T-helper 1 cell treated with Interleukin-12 subunit alpha and Interleukin-12 subunit beta and Interleukin-4 antibody, amounts not matched to agents 30 μg/mL and 1 μg/mL, for 36 hours (primary cell): Measurements from ENCODE around the gene SPRED3.
"Not testable (repeated sequence)": the region's sequence is repeated elsewhere in the genome, so short reads cannot be mapped to it uniquely, and the experiment has no call there.

ENCODE experiments used
- H3K27ac Mint-ChIP-seq: one replicate; pipeline ENCODE4 v1.8.0; 2021; ENCODE audit warnings: mild to moderate bottlenecking, mixed read lengths
- H3K27me3 Mint-ChIP-seq: one replicate; pipeline ENCODE4 v1.8.0; 2021; ENCODE audit warnings: low read depth, mixed read lengths
- H3K36me3 Mint-ChIP-seq: one replicate; pipeline ENCODE4 v1.8.0; 2021; ENCODE audit warnings: low read depth, mixed read lengths
- H3K4me1 Mint-ChIP-seq: one replicate; pipeline ENCODE4 v1.8.0; 2021; ENCODE audit warnings: low read depth, mixed read lengths
- H3K4me3 Mint-ChIP-seq: one replicate; pipeline ENCODE4 v1.8.0; 2021; ENCODE audit warnings: mild to moderate bottlenecking, moderate library complexity, mixed read lengths
- H3K9me3 Mint-ChIP-seq: one replicate; pipeline ENCODE4 v1.8.0; 2021; ENCODE audit warnings: mixed read lengths

The SPRED3 gene

GRCh38 chr19:38411898-38412297 lies 23.4 kb downstream of the SPRED3 start:
- H3K9me3 Mint-ChIP-seq, H3K27ac Mint-ChIP-seq, H3K4me3 Mint-ChIP-seq, H3K4me1 Mint-ChIP-seq, H3K27me3 Mint-ChIP-seq: not testable (repeated sequence)
- peaks cover 14% of the 10 kb centered on the region for H3K36me3 Mint-ChIP-seq

- H3K27me3 Mint-ChIP-seq = no peaks in the 10 kb centered on the region
- H3K27ac Mint-ChIP-seq = no peak overlapping the region
- peaks cover 11% of the 10 kb centered on the region for H3K36me3 Mint-ChIP-seq
Measured at GRCh38 chr19:38412491-38412890, 24.0 kb downstream of the SPRED3 start.

GRCh38 chr19:38412961-38413360 lies 24.5 kb downstream of the SPRED3 start:
- Mint-ChIP-seq H3K36me3 (peaks cover 9% of the 10 kb centered on the region), H3K4me3 (no peak overlapping the region), H3K4me1 (peaks cover 13% of the 10 kb centered on the region), H3K27ac (no peak overlapping the region), H3K27me3 (no peaks in the 10 kb centered on the region), H3K9me3 (no peaks in the 10 kb centered on the region)

More at GRCh38 chr19:38412491-38412890, 24.0 kb downstream of the SPRED3 start:
- H3K4me3 Mint-ChIP-seq = no peak overlapping the region
- H3K9me3 Mint-ChIP-seq = no peaks in the 10 kb centered on the region
- H3K4me1 Mint-ChIP-seq = peaks cover 9% of the 10 kb centered on the region

DNA sequence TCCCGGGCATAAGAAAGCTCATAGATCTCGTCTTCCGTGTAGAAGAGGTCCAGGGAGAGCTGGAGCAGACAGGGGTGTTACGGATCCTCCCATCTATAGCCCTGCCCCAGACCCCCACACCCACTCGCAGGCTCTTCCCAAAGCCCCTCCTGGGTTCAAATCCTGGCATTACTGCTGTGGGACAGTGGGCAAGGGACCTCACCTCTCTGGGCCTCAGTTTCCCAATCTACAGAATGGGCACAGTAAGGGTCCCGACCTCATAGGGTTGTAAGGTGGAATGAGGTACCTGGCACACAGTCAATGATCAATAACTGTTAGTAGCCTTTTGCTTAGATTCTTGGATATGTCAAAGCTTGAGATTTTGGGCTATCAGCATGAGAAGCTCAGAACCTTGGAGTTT lies 24.9 kb downstream of the SPRED3 start:
- H3K9me3 Mint-ChIP-seq = no peaks in the 10 kb centered on the region
- no peak overlapping the region for H3K27ac Mint-ChIP-seq
- H3K4me3 Mint-ChIP-seq = no peak overlapping the region
- no peaks in the 10 kb centered on the region for H3K27me3 Mint-ChIP-seq
- peaks cover 7% of the 10 kb centered on the region for H3K36me3 Mint-ChIP-seq
- H3K4me1 Mint-ChIP-seq = peaks cover 15% of the 10 kb centered on the region

DNA sequence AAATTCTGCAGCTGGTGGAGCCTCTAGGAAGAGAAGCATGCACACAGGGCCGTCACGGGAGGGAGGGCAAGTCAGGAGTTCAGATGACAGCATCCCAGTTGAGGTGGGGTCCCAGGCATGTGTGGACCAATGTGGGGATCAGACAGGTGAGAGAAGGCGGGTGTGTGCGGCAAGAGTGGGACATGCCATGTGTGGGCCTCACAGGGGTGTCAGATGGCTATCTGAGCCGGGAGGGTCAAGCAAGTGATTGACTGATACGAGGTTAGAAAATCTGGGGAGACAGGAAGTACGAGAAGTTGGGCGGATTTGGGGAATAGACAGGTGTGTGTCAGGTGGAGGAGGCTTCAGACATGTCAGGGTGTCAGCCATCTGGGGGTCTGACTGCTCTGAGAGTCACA lies 28.6 kb downstream of the SPRED3 start:
- Mint-ChIP-seq H3K4me1 (peaks cover 21% of the 10 kb centered on the region), H3K36me3 (no peaks in the 10 kb centered on the region), H3K9me3 (no peaks in the 10 kb centered on the region), H3K4me3 (peak overlapping the region; percentile 83), H3K27me3 (no peaks in the 10 kb centered on the region), H3K27ac (peak overlapping the region; percentile 76)

DNA sequence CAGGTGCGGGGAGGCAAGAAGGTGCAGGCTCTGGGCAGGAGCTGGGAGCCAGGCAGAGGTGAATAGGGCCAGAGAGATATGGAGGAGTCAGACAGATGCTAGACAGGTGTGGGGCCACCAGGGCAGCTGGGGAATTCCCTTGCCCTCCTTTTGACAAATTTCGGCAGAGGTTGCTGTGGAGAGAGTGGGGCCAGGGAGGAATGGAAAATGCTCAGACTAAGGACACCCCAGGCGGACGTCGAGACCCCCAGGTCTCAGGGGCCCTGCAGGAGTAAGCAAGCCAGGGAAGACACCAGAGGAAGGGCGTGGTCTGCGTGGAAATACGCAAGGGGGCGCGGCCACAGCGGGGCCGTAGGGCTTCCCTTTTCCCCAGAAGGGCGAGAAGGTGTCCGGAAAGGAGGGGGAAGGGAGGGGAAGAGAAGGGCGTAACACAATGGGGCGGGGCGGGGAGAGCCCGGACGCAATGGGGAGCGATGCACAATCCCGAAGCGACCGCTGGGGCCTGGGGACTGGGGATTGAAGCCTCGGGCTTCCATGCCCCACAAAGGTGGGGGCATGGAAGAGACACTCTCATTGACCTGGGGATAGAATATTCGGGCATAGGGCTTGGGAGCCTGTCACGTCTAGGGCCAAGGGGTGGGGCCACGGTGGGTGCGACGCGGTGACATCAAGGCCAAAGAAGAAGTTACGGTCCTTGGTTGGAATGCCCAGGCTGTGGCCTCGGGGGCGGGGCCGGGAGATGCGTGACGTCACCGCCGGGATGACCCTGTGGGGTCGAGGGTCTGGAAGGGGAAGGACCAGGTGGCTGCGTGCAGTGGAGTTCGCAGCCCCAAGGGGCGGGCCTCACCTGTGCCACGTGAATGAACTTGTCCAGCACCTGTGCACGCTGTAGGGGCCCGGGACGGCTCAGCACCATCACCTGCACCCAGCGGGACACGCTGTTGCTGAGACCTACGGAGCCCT lies 29.3 kb downstream of the SPRED3 start:
- Mint-ChIP-seq H3K4me3 (peak overlapping the region; percentile 83), H3K4me1 (peaks cover 21% of the 10 kb centered on the region), H3K36me3 (no peaks in the 10 kb centered on the region), H3K27me3 (no peaks in the 10 kb centered on the region), H3K27ac (peak overlapping the region; percentile 76), H3K9me3 (no peaks in the 10 kb centered on the region)

DNA sequence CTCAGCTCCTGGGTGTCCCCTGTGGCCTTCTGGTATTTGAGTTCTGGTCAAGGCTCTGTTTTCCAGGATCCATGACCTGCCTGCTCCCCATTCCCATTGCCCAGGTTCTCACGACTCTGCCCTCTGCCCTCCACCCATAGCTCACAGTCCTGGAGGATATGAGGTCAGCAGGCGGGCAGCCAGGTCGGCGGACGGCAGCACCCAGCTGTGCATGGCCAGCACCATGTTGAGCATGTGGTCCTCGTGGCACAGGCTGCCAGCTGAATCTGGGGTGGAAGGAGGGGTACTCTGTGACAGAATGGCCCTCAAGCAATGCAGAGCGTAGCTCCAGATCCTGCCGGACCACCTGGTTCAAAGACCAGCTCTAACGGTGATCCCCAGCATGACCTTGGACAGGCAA lies 32.4 kb downstream of the SPRED3 start:
- Mint-ChIP-seq H3K27ac (no peak overlapping the region), H3K27me3 (no peaks in the 10 kb centered on the region), H3K4me1 (peaks cover 23% of the 10 kb centered on the region), H3K4me3 (no peak overlapping the region), H3K36me3 (no peaks in the 10 kb centered on the region), H3K9me3 (no peaks in the 10 kb centered on the region)

DNA sequence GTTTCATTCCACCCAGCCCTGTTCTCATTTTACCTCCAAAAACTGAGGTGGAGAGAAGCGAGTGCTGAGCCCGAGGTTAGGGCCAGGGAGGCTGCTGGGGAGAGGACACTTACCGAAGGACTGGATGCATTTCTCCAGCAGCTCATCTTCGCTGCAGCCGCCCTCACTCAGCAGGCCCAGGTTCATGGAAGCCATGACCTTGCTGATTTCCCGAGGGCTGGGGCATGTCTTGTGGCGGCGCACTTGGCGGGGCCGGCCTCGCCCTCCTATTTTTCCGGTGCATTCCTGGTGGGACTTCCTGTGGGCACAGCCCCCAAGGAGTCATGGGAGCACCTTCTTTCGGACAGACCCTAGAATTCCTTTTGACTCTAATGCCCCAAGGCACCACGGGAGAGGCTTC lies 33.4 kb downstream of the SPRED3 start:
- H3K27ac Mint-ChIP-seq = no peak overlapping the region
- H3K4me3 Mint-ChIP-seq = no peak overlapping the region
- H3K4me1 Mint-ChIP-seq = peaks cover 26% of the 10 kb centered on the region
- no peaks in the 10 kb centered on the region for H3K9me3 Mint-ChIP-seq
- no peaks in the 10 kb centered on the region for H3K27me3 Mint-ChIP-seq
- H3K36me3 Mint-ChIP-seq = no peaks in the 10 kb centered on the region

DNA sequence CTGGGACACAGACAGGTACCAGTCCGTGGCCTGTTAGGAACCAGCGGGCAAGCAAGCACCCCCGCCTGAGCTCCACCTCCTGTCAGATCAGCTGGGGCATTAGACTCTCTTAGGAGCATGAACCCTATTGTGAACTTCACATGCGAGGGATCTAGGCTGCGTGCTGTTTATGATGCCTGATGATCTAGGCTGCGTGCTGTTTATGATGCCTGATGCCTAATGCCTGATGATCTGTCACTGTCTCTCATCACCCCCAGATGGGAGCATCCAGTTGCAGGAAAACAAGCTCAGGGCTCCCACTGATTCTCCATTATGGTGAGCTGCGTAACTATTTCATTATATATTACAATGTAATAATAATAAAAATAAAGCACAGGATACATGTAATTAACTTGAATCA lies 33.9 kb downstream of the SPRED3 start:
- no peak overlapping the region for H3K27ac Mint-ChIP-seq
- no peaks in the 10 kb centered on the region for H3K27me3 Mint-ChIP-seq
- H3K4me1 Mint-ChIP-seq = peaks cover 25% of the 10 kb centered on the region
- no peaks in the 10 kb centered on the region for H3K9me3 Mint-ChIP-seq
- no peaks in the 10 kb centered on the region for H3K36me3 Mint-ChIP-seq
- no peak overlapping the region for H3K4me3 Mint-ChIP-seq

DNA sequence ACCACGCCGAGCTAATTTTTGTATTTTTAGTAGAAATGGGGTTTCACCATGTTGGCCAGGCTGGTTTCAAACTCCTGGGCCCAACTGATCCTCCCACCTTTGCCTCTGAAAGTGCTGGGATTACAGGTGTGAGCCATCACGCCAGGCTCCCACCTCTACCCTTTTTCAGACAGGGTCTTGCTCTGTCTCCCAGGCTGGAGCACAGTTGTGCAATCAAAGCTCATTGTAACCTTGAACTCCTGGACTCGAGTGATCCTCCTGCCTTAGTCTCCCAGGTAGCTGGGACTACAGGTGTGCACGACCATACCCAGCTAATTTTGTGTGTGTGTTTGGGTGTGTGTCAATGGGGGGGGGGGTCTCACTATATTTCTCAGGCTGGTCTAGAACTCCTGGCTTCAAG lies 35.8 kb downstream of the SPRED3 start:
- Mint-ChIP-seq H3K4me3 (no peak overlapping the region), H3K4me1 (peaks cover 18% of the 10 kb centered on the region), H3K27ac (no peak overlapping the region), H3K36me3 (no peaks in the 10 kb centered on the region), H3K27me3 (peaks cover under 1% of the 10 kb centered on the region), H3K9me3 (no peaks in the 10 kb centered on the region)

DNA sequence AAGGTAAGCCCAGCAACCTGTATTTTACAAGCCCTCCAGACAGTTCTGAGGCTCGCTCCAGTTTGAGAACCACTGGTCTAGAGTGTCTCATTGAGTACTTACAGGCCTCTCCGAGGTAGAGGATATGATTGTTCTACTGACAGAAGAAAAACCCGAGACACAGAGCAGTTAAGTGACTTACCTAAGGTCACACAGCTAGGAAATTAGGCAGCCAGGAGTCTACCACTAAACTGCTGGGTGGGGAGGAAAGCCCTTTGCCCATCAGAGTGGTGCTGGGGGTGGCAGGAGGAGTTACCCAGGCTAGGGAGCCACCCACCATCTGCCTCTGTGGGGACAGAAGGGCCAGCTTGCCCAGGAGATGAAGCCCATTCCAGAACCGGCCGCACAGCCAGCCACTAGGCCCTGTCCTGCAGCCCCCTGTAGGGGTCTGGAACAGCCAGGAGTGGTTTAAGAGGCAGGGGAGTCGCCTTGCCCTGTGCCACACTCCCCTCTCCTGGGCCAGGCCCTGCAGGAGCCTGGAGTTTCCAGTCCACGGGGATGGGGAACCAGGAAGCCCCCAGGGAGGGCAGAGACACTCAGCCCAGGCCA lies 36.8 kb downstream of the SPRED3 start:
- Mint-ChIP-seq H3K9me3 (no peaks in the 10 kb centered on the region), H3K4me1 (peaks cover 24% of the 10 kb centered on the region), H3K4me3 (peak overlapping the region; percentile 37), H3K27ac (no peak overlapping the region), H3K27me3 (peaks cover 3% of the 10 kb centered on the region), H3K36me3 (no peaks in the 10 kb centered on the region)

GRCh38 chr19:38425810-38426466 lies 37.4 kb downstream of the SPRED3 start, which contains the start of gene RASGRP4:
Gene RASGRP4, minus strand, starts transcription at chr19:38426219. Its CDS starts 128 bp downstream, at chr19:38426091.
- peak within 1 kb of the TSS; percentile 43 for H3K4me3 Mint-ChIP-seq
- H3K4me1 Mint-ChIP-seq = peaks cover 24% of the 10 kb centered on the region
- no peaks in the 10 kb centered on the region for H3K9me3 Mint-ChIP-seq
- H3K27me3 Mint-ChIP-seq = peaks cover 3% of the 10 kb centered on the region
- no peaks in the 10 kb centered on the region for H3K36me3 Mint-ChIP-seq
- H3K27ac Mint-ChIP-seq = peak within 1 kb of the TSS; percentile 60

DNA sequence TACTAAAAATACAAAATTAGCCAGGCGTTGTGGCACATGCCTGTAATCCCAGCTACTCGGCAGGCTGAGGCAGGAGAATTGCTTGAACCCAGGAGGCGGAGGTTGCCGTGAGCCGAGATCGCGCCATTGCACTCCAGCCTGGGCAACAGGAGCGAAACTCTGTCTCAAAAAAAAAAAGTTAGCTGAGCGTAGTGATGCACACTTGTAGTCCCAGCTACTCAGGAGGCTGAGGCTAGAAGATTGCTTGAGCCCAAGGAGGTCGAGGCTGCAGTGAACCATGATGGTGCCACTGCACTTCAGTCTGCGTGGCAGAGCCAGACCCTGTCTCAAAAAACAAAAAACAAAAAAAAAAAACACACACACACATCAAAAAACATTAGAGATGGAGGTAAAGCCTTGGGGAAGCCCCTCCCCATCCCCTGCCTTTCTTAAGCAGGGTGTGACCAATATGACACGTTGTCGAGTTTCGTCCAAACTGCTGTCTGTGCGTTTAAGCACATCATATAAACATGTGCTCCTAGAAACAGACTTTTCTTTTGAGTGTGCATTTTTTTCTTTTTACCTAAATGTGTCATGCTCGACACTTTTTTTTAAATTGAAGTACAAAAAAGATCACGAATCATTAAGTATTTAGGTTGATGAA lies 38.7 kb downstream of the SPRED3 start:
- Mint-ChIP-seq H3K27ac (peak overlapping the region; percentile 52), H3K4me1 (peaks cover 24% of the 10 kb centered on the region)
- not testable (repeated sequence) for H3K36me3 Mint-ChIP-seq, H3K27me3 Mint-ChIP-seq, H3K4me3 Mint-ChIP-seq, H3K9me3 Mint-ChIP-seq

DNA sequence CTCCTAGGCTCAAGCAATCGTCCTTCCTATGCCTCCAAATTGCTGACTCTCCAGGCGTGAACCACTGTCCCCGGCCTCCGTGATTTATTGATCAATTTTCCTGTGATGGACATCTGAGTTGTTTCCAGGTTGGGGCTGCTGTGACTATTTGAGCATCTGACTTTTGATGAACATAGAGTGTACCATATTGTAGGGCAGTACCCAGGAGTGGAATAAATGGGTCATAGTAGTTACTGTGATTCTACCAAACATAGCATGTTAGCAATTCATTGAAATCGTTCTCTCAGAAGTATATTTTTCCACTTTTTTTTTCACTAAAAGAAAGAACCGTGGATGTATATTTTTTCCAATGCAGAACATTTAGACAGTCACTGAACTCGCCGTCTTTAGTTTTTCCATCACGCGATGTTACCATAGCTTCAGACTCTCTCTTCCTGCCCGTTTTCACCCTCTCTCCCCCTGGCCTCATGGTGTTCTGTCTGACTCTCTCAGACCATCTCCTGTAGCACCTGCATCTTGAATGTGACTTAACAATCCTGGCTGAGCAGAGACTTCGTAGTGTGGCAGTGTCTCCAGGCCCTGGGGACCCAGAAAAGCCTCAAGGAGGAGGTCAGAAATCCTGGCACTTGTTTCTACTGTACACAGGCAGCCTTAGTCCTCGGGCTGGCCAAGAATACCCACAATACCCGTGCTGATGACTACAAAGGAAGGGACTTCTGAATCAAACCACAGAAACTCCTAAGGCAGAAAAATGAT lies 40.7 kb downstream of the SPRED3 start:
- peak overlapping the region; percentile 15 for H3K4me3 Mint-ChIP-seq
- H3K27me3 Mint-ChIP-seq = peaks cover 5% of the 10 kb centered on the region
- H3K4me1 Mint-ChIP-seq = peaks cover 28% of the 10 kb centered on the region
- no peaks in the 10 kb centered on the region for H3K36me3 Mint-ChIP-seq
- H3K27ac Mint-ChIP-seq = peak overlapping the region; percentile 58
- no peaks in the 10 kb centered on the region for H3K9me3 Mint-ChIP-seq
